NCI-H748 (cell line): Measurements from ENCODE around the gene SLC44A5.
"Not testable (repeated sequence)": the region's sequence is repeated elsewhere in the genome, so short reads cannot be mapped to it uniquely, and the experiment has no call there.

Experiments used
- DNase-seq: peaks from one replicate; lab custom pipeline; 2025; ENCODE audit not compliant: unreplicated experiment; lab: John Stamatoyannopoulos, UW

SLC44A5 gene

DNA sequence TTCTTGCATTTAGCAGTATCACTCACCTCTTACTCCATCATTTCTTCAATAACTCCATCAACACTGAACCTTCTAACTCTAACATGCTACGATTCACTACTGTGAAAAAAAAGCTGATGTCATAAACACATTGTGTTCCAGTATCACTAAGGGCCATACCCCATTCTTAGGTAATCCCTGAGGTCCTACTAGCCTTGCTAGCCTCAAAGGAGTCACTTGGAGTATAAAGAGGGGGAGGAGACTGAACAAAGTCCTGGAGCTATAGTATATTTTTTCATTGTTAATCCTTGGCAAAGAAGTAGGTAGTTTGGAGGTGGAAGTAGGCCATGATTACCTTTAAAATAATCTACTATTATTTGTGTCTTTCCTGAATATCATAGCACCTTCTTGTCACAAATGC is at the start of gene SLC44A5:
SLC44A5 (minus strand) TSS at position 101 of the 400 bp plus-strand sequence. CDS start 69,667 bp downstream, outside the sequence.
- DNase-seq: no peak

DNA sequence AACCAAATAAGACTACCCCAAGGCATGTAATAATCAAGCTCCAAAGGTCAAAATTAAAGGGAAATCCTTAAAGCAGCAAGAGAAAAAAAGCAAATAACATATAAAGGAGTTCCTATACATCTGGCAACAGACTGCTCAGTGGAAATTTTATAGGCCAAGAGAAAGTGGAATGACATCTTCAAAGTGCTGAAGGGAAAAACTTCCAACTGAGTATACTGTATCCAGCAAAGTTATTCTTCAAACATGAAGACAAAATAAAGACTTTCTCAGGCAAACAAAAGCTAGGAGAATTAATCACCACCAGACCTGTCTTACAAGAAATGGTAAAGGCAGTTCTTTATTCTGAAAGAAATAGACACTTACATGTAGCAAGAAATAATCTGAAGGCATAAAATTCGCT is 45.0 kb upstream of the SLC44A5 start:
- DNase-seq: no peak

DNA sequence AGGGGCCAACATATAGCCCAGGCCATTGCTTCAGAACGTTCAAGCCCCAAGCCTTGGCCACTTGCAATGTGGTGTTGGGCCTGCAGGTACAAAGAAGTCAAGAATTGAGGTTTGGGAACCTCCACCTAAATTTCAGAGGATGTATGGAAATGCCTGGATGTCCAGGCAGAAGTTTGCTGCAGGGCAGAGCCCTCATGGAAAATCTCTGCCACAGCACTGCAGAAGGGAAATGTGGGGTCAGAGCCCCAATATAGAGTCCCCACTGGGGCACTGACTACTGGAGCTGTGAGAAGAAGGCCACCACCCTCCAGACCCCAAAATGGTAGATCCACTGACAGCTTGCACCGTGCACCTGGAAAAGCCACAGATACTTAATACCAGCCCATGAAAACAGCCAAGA is 36.3 kb upstream of the SLC44A5 start:
- DNase-seq: not testable (repeated sequence)

DNA sequence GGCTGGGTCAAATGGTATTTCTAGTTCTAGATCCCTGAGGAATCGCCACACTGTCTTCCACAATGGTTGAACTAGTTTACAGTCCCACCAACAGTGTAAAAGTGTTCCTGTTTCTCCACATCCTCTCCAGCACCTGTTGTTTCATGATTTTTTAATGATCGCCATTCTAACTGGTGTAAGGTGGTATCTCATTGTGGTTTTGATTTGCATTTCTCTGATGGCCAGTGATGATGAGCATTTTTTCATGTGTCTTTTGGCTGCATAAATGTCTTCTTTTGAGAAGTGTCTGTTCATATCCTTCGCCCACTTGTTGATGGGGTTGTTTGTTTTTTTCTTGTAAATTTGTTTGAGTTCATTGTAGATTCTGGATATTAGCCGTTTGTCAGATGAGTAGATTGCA is 34.2 kb upstream of the SLC44A5 start:
- DNase-seq: not testable (repeated sequence)

DNA sequence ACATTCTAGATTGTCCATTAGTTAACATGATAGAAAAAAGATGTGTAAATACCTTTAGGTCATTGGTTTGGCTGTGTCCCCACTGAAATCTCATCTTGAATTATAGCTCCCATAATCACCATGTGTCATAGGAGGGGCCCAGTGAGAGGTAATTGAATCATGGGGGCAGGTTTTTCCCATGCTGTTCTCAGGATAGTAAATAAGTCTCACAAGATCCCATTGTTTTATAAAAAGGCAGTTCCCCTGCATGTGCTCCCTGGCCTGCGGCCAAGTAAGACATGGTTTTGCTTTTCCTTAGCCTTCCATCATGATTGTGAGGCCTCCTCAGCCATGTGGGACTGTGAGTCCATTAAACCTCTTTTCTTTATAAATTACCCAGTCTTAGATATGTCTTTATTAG is 32.5 kb upstream of the SLC44A5 start:
- peak; percentile 45 for DNase-seq

DNA sequence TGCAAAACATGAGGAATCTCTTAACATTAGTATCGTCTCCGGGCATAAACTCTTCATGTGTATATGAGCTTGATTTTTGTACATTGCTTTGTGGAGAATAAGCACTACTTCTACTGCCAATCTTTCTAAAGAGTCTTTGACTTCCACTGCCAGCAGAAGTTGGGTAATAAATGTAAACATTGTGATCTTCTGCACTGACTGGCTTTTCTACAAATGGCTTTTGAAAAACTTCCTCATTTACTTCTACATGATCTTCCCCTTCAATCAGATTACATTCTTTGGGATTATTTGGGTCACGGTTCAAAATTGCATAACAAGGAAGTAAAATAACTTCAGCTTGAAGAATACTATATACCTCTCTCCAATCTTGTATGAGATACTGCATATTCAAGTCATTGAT is 30.4 kb upstream of the SLC44A5 start:
- no peak for DNase-seq

DNA sequence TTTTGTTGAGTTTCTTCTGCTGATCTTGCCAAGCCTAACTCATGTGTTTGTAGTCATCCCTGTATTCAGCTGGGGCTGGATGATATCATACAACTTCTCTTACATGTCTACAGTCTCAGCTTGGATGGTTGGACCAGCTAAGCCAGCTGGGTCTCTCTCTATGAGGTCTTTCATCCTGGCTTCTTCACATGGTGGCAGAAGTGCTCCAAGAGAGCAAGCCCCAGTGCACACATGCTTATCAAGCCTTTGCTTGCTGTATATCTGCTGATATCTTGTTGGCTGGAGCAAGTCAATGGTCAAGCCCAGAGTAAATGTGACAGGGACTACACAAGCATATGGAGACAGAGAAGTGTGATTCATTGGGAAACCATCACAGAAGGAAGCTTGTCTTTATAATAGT is 29.2 kb upstream of the SLC44A5 start:
- no peak for DNase-seq

DNA sequence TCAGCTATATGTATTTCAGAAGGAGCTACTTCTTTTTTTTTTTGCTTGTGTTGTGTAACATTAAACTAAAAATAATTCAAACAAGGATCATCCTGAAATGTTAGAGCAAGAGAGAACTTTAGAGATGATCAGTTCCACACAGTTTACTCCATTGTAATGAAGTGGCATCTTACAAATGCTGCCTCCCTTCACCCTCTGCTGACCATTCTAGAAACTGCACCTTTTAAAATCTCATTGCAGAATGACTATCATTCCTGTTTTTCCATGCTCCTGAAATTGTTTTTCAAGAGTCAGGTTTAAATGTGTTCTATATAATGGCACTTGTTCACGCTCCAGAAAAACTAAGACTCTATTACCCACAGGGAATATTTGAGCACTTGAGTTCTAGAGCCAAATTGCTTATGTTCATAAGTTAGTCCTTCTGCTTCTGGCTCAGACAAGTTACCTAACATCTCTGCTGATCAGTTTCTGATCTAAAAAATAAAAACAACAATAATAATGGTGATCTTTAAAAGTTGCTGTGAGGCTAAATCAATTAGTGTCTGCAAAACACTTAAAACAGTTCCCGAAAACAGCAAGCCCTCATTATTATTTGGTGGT is 21.5 kb upstream of the SLC44A5 start:
- peak; percentile 55 for DNase-seq

DNA sequence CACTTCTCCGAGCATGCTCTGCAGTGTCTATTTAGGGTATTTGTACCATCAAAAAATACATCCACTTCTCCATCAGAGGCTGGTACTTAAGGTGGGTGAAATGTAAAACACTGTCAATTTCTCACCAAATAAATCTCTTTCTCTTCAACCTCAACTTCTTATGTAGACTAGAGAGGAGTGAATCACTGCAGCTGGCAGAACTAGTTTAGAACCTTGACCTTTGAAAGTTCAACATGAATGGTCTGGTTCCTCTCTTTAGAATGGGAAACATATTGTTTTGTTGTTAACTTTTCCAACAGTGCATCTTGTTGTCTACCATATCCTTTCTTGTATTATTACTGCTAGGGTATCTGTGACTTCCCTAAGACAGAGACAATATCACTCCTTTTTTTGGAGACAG is 20.1 kb upstream of the SLC44A5 start:
- DNase-seq: no peak

DNA sequence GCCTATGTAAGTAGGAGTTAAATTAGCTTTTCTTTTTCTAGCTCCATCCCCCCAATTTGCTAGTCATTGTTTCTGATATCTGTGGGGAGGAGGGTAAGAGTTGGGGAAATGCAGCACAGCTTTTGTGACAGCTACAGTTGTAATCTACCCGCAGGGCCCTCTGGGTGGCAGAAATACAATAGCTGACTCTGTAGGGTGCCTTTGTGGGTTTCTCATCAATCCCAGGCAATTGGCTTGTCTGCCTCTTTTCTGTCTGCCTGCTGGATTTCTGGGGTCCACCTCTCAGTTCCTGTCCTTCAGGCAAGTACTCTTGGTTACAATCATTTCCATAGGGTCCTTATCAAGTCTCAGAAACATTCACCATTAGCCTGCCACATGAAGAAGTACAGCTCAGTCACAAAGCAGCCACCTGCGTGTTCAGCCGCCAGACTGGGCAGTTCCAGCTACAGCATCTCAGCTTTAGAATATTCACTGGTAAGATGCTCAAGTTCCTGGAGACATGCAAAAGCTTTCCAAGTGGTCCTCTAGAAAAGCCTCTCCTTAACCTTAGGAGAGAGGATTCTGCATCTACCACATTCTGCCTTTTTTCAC is 19.2 kb upstream of the SLC44A5 start:
- no peak for DNase-seq

DNA sequence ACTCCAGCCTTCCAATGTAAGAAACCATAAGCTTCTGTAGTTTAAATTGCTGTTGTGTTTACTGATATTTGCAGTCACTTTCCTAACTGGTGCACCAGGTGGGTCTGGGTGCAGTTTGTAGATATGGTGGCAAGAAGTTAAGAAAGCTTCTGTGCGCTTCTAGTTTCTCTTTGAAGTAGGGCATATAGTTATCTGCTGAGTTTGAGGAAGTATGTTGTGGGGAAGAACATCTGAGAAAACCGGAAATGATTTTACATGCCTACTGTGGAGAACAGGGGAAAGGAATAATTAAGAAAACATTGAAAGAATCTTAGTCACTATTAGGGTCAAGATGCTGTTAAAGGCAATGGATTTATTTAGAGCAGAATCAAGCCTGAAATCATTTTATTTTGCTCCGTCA is 14.9 kb upstream of the SLC44A5 start:
- no peak for DNase-seq

DNA sequence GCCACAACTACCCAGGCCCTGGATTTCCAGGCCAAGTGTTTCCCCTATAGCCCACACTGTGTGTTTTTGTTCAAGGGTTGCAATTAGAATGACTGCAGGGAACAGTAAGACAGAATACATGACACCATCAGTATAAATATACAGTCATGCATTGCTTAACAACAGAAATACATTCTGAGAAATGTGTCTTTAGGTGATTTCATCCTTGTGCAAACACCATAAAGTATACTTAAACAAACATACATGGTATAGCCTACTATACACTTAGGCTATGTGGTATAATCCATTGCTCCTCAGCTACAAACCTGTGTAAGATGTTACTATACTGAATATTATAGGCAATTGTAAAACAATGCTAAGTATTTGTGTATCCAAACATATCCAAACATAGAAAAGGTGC is 7.5 kb upstream of the SLC44A5 start:
- DNase-seq: peak; percentile 66

DNA sequence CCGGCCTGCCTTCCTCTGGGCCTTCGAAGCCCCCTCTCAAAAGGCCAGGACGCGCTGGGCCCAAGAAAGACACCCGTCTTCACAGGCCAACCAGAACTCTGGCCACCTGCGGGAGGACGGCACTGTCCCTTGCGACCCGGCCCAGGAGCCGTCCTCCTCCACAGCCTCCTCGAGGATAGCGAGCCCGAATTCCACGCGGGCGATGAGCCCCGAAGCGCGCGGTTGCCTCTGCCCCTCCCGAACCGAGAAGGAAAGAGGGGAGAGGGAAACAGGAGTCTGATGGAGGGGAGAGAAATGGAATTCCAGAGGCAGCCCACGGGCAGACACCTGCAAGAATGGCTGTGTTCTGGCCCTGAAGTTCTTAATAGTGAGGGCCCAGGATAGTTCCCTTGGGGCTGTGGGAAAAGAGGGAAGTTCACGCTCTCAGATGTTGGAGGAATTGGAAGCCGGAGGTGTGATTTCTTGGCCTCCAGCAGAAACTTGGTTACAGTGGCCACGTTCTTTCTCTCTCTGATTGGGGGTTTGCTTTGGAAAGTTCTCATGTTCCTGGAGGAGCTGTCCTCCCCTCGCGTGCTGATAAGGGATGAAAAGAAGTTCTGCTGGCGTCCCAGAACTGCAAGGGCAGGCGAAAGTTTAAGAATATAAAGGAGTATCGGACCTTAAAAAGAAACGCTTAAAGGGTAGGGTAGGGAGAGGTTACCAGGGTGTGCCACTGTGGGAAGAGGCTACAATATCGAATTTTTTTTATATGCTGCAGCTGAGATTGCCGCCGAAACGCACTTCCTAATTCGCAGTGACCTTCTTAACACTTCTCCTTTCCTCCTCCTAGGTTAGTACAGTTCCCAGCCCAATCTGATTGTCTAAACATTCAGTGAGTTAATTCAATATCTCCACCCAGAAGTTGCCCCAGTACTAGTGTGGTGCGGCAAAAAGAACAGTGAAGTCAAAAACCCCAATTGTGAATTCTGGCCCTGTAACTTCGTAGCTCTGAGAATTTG is 5.8 kb upstream of the SLC44A5 start:
- no peak for DNase-seq

DNA sequence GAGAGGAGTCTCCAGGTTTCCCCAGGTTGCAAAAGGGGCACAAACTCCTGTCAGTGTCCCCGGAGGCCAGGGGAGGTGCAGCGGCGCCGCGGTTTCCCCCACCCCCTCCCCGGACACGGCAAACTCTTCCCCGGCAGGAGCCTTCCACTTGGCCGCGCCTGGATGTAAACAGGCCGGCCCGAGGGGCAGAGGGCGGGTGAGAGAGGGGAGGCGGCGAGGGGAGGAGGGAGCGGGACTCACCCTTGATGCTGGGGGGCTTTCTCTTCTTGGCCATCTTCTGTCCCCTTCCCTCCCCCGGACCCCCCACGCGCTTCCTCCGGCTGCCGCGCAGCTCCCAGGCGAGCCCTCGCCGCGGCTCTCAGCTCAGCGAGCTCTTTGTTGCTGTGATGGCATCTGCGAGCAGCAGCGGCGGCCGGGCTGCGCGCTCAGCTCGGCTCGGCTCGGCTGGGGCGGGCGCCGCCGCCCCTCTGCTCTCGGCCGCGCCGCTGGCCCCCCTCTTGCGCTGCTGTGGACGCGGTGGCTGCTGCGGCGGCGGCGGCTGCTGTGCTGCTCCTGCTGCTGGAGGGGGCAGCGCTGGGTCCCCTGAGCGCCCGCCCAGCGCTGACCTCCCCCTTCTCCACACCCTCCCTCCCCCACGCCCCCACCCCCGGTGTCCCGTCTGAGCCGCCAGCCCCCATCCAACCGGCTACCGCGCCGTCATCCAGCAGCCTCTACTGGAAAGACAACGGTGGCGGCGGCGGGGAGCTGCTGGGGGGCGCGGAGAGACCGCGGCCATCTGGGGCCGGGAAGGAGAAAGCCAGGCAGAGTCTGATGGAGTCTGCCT is 4.9 kb upstream of the SLC44A5 start:
- DNase-seq: peak; percentile 76

DNA sequence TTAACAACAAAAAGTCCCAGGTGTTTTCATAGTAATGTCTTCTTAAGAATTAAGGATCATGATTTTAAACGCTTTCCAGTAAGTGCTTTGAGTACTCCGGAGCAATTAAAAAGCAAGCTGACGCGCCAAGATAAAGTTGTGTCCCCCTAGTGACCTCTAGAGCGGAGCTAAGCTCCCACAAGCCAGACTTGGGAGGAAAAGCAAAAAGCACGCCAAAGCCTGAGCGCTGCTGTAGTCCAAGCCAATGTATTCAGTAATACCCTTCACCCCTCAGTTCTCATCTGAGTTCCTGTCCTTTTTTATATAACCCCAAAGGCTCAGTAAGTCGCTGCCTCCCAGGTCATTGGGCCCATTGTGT is 3.5 kb upstream of the SLC44A5 start:
- DNase-seq: peak; percentile 77

DNA sequence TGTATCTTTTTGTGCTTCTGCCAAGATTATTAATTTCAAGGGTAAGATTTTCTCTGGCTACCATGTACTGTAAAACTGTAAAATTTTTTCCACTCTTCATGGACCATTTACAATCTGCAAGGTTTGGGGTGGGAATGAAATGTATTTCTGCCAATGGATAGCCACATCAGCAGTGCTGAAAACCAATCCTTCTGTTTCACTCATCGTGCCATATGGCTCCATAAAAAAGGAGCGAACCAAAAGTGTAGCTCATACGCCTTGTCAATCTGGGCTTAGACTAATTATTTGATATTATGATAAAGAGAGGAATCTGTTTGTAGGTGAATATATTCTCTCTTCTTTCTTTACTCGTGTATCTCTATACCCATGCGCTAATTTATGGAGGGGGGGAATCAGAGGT is 3.0 kb upstream of the SLC44A5 start:
- no peak for DNase-seq

DNA sequence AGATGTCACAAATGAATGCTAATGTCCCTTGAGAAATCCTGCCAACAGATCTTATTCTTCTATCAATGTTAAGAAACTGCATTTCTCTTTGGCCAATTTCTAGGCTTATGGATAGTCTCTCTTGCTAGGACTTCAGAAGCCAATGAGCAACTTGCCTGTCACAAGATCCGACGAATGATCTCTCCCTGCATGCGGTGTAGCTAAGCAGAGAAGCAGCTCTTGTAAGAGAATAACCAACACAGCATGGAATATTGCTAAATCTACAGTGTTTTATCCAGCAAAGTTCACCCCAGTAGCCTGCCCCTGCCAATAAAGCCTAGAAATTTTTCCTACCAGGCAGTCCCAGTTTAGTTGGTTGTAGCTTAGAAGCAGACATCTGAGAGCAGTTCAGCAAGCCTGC is 2.1 kb upstream of the SLC44A5 start:
- no peak for DNase-seq

DNA sequence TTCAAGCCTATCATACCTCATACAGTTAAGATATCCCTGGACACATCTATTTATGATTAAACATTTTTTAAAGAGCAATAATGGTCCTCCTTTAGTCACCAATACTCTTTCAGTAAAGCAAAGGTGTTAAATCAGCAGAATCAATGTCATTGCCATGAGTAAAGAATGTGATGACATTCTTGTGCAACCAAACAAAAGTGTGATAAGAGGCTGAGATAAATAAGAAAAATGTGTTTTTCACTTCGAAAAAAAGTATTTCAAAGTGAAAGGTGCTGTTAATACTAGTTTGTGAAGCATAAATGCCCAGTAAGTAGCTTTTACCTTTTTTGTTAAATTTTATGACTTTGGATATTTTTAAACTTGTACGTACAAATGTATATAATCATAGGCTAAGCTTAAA is 8.4 kb downstream of the SLC44A5 start:
- DNase-seq: no peak

DNA sequence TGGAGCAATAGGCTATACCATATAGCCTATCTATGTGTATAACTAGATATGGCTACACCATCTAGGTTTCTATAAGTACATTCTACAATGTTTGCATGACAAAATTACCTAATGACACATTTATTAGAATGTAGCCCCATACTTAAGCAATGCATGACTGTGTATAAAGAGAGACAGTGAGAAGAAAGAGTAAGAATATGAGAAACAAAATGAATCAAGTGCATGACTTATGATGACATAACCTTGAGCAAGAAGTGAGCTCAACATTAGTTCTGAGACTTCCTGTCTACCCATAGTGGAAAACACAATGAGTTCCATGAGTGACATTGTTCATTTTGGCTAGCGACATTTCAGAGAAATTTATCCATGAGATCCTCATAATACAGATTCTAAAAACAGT is 10.1 kb downstream of the SLC44A5 start:
- no peak for DNase-seq

DNA sequence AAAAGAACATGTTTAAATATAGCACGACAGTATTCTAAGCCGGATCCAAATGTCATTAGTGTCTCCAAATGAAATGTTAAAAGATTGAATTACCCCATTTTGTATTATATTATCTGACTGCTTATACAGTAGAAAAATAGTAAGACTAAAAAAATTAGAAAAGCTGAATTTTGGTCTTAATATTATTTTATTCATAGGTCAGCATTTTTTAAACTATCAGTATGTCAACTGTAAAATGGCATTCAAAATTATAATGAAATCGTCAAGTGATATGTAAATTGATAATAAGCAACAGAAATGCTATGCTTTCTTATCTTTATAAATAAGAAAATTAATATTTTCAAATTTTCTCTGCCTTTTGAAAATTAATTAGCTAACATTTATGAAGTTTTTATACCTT is 16.6 kb downstream of the SLC44A5 start:
- DNase-seq: no peak

DNA sequence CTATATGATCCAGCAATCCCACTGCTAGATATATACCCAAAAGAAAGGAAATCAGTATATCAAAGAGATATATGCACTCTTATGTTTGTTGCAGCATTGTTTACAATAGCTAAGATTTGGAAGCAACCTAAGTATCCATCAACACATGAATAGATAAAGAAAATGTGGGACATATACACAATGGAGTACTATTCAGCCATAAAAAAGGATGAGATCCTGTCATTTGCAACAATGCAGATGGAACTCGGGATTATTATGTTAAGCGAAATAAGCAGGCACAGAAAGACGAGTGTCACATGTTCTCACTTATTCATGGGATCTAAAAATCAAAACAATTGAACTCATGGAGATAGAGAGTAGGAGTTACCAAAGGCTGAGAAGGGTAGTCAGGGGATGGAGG is 17.5 kb downstream of the SLC44A5 start:
- DNase-seq: not testable (repeated sequence)
